ENCODE measurements around the gene GALNT17.

Gene GALNT17

DNA sequence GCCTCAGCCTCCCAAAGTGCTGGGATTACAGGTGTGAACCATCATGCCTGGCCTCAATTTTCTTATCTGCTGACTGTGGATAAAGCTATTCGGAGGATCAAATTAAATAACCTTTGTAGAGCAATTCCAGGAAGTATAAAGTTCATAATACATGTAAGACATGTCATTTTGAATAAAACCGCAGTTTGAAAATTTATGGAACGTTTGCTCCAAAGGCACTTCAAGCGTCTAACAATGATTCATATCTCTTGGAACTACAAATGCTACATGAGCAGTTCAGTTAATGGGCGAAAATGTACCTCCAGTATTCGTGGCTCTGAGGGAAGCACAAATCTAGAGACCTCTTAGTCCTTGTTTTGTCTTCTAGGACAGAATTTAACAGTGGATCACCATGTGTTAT lies 190.3 kb downstream of the GALNT17 start:
- no peak for TF ChIP-seq RAD21 (IDR thresholded peaks at IDR 0.05; ENCODE audit: low read depth)
- no peak for TF ChIP-seq CREB1 (IDR thresholded peaks at IDR 0.05; ENCODE audit: low read depth)

DNA sequence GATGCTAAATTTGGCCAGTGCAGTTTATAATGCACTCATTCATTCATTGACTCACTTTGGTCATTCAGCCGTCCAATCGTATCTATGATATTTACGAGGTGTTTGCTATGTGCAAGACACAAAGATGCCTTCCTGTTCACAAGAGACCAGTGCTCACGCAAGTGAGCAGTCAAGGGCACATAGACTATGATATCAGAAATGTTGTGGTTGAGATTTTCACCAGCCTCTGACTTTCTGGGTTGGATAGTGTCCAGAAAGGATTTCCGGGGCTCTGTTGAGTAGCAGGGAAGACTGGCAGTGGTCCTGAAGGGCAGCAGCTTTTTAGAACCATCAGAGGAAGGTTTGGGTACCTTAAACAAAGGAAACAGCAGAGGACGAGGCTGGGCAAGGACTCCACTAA lies 191.8 kb downstream of the GALNT17 start:
- TF ChIP-seq CEBPB (IDR thresholded peaks at IDR 0.05): no peak
- TF ChIP-seq ZBTB7A (IDR thresholded peaks at IDR 0.05; ENCODE audit: low read depth): no peak
- TF ChIP-seq EP300 (IDR thresholded peaks at IDR 0.05; ENCODE audit: borderline replicate concordance): no peak
- TF ChIP-seq, protein P1, sequence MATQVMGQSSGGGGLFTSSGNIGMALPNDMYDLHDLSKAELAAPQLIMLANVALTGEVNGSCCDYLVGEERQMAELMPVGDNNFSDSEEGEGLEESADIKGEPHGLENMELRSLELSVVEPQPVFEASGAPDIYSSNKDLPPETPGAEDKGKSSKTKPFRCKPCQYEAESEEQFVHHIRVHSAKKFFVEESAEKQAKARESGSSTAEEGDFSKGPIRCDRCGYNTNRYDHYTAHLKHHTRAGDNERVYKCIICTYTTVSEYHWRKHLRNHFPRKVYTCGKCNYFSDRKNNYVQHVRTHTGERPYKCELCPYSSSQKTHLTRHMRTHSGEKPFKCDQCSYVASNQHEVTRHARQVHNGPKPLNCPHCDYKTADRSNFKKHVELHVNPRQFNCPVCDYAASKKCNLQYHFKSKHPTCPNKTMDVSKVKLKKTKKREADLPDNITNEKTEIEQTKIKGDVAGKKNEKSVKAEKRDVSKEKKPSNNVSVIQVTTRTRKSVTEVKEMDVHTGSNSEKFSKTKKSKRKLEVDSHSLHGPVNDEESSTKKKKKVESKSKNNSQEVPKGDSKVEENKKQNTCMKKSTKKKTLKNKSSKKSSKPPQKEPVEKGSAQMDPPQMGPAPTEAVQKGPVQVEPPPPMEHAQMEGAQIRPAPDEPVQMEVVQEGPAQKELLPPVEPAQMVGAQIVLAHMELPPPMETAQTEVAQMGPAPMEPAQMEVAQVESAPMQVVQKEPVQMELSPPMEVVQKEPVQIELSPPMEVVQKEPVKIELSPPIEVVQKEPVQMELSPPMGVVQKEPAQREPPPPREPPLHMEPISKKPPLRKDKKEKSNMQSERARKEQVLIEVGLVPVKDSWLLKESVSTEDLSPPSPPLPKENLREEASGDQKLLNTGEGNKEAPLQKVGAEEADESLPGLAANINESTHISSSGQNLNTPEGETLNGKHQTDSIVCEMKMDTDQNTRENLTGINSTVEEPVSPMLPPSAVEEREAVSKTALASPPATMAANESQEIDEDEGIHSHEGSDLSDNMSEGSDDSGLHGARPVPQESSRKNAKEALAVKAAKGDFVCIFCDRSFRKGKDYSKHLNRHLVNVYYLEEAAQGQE (IDR thresholded peaks at IDR 0.05; ENCODE audit: low read depth): no peak
- TF ChIP-seq, protein P2, sequence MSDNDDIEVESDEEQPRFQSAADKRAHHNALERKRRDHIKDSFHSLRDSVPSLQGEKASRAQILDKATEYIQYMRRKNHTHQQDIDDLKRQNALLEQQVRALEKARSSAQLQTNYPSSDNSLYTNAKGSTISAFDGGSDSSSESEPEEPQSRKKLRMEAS (IDR thresholded peaks at IDR 0.05): no peak
- TF ChIP-seq RAD21 (IDR thresholded peaks at IDR 0.05; ENCODE audit: low read depth): no peak
- no peak for TF ChIP-seq FOXM1 (IDR thresholded peaks at IDR 0.05; ENCODE audit: borderline replicate concordance, low read depth)
- no peak for TF ChIP-seq NFIC (IDR thresholded peaks at IDR 0.05)
- TF ChIP-seq TCF12 (IDR thresholded peaks at IDR 0.05; ENCODE audit: low read depth): no peak
- no peak for TF ChIP-seq CREB1 (IDR thresholded peaks at IDR 0.05; ENCODE audit: low read depth)
- TF ChIP-seq TAF1 (IDR thresholded peaks at IDR 0.05; ENCODE audit: low read depth): no peak
- TF ChIP-seq, protein P3, sequence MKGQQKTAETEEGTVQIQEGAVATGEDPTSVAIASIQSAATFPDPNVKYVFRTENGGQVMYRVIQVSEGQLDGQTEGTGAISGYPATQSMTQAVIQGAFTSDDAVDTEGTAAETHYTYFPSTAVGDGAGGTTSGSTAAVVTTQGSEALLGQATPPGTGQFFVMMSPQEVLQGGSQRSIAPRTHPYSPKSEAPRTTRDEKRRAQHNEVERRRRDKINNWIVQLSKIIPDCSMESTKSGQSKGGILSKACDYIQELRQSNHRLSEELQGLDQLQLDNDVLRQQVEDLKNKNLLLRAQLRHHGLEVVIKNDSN (IDR thresholded peaks at IDR 0.05): no peak
- no peak for TF ChIP-seq YY1 (IDR thresholded peaks at IDR 0.05; ENCODE audit: low read depth)
- TF ChIP-seq TEAD4 (IDR thresholded peaks at IDR 0.05): no peak
- no peak for TF ChIP-seq EGR1 (IDR thresholded peaks at IDR 0.05)

DNA sequence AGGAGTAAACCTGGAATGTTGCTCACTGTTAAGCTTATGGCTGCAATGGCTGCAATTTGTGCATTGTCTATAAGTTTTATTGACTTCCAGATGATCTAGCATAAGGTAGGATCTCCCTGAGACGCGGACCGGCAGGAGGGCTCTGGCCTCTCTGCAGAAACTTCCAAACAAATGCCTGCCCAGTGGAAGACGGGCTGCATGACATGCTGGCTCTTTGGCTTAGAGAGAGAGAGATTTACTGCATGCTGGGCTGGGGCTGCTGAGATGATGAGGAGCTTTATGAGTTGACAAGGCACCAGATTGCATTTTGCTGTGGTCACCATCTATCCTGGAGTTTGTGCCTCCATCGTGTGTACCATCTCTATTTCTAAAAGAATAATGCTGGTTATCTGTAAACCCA lies 193.2 kb downstream of the GALNT17 start:
- no peak for TF ChIP-seq TEAD4 (IDR thresholded peaks at IDR 0.05)
- TF ChIP-seq, protein P3 (IDR thresholded peaks at IDR 0.05): no peak
- TF ChIP-seq TCF12 (IDR thresholded peaks at IDR 0.05; ENCODE audit: low read depth): no peak
- no peak for TF ChIP-seq NFIC (IDR thresholded peaks at IDR 0.05)
- TF ChIP-seq, protein P2 (IDR thresholded peaks at IDR 0.05): no peak

DNA sequence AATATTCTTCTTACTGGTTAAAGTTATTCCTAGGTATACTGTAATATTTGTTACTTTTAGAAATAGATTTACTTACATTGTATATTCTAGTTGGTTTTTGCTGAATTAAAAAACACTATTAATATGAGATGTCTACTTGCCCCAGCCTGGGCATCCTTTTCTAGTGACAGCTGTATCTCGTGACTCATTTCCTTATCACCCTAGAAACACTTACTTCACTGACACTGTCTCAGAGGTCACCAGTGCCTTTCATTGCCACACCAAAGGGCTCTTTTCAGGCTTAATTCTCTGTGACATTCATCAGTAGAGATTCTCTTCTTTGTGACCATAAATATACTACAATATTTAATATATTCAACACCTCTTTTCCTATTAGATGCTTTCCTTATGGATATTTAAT lies 194.7 kb downstream of the GALNT17 start:
- TF ChIP-seq, protein P2 (IDR thresholded peaks at IDR 0.05): no peak
- no peak for TF ChIP-seq TAF1 (IDR thresholded peaks at IDR 0.05; ENCODE audit: low read depth)
- no peak for TF ChIP-seq TEAD4 (IDR thresholded peaks at IDR 0.05)
- TF ChIP-seq, protein P1 (IDR thresholded peaks at IDR 0.05; ENCODE audit: low read depth): no peak
- TF ChIP-seq CREB1 (IDR thresholded peaks at IDR 0.05; ENCODE audit: low read depth): no peak
- TF ChIP-seq TCF12 (IDR thresholded peaks at IDR 0.05; ENCODE audit: low read depth): no peak
- TF ChIP-seq ZBTB7A (IDR thresholded peaks at IDR 0.05; ENCODE audit: low read depth): no peak
- no peak for TF ChIP-seq YY1 (IDR thresholded peaks at IDR 0.05; ENCODE audit: low read depth)
- TF ChIP-seq RAD21 (IDR thresholded peaks at IDR 0.05; ENCODE audit: low read depth): no peak
- TF ChIP-seq EGR1 (IDR thresholded peaks at IDR 0.05): no peak
- no peak for TF ChIP-seq FOXM1 (IDR thresholded peaks at IDR 0.05; ENCODE audit: borderline replicate concordance, low read depth)
- no peak for TF ChIP-seq CEBPB (IDR thresholded peaks at IDR 0.05)

DNA sequence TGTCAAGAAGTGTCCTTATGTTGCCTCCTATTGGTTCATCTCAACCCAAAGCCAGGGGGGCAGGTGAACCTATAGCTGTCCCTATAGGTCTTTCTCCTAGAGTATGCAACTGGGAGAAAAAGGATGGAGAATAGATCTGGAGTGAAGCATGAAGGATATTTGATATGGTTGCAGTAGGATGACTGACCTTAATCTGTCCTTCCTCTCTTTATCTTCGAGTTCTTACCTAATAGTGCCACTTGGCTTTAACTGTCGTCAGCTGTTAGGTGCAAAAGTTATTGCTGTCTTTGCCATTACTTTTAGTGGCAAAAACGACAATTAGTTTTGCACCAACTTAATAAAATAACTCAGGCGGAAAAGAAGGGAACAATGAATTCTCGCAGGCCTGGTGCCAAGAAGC lies 196.0 kb downstream of the GALNT17 start:
- no peak for TF ChIP-seq TAF1 (IDR thresholded peaks at IDR 0.05; ENCODE audit: low read depth)
- no peak for TF ChIP-seq RAD21 (IDR thresholded peaks at IDR 0.05; ENCODE audit: low read depth)
- no peak for TF ChIP-seq NFIC (IDR thresholded peaks at IDR 0.05)
- TF ChIP-seq, protein P1 (IDR thresholded peaks at IDR 0.05; ENCODE audit: low read depth): no peak
- TF ChIP-seq ZBTB7A (IDR thresholded peaks at IDR 0.05; ENCODE audit: low read depth): no peak
- TF ChIP-seq TEAD4 (IDR thresholded peaks at IDR 0.05): no peak
- TF ChIP-seq TCF12 (IDR thresholded peaks at IDR 0.05; ENCODE audit: low read depth): no peak
- TF ChIP-seq, protein P2 (IDR thresholded peaks at IDR 0.05): no peak
- TF ChIP-seq FOXM1 (IDR thresholded peaks at IDR 0.05; ENCODE audit: borderline replicate concordance, low read depth): no peak
- no peak for TF ChIP-seq EP300 (IDR thresholded peaks at IDR 0.05; ENCODE audit: borderline replicate concordance)
